ENCODE data around the gene AGPAT4.

- TF ChIP-seq CTCF (CRISPR knock-in tag; IDR thresholded peaks at IDR 0.05) (no peak), ZBTB4 (CRISPR knock-in tag; IDR thresholded peaks at IDR 0.05; ENCODE audit: borderline replicate concordance) (no peak), NAIF1 (CRISPR knock-in tag; IDR thresholded peaks at IDR 0.05; ENCODE audit: borderline replicate concordance) (no peak), RELA (CRISPR knock-in tag; IDR thresholded peaks at IDR 0.05) (no peak), POLR2A (IDR thresholded peaks at IDR 0.05; ENCODE audit: insufficient read depth in 1 of 2, low read depth in 2 of 2, low read length in 2 of 2) (no peak), BCLAF1 (IDR thresholded peaks at IDR 0.05) (no peak), TFE3 (CRISPR knock-in tag; IDR thresholded peaks at IDR 0.05) (no peak), ATM (IDR thresholded peaks at IDR 0.05; ENCODE audit: borderline replicate concordance) (no peak)
Observed at GRCh38 chr6:161264181-161264580, 9.7 kb downstream of the AGPAT4 start.

All from HepG2 (cell line).